Spinal cord (tissue), 10 donors: ENCODE measurements around the gene ANP32B. TPM values are rescaled to one million over a fixed set of nuclear protein-coding genes. Genes with fewer than 3 reads are reported as not detected.

Experiments
- DNase-seq, 6 donors: peaks; one replicate each; pipeline versions ENCODE4 v3.0.0 to v3.0.0-alpha.2; 2013 to 2015; ENCODE audit warnings: low spot score in 6 of 6, low read depth in 4 of 6
- H3K27ac ChIP-seq: one replicate; pipeline ENCODE4 v1.5.1; 2013; ENCODE audit warnings: low read depth, low read length, control low read depth
- H3K27me3 ChIP-seq: one replicate; pipeline ENCODE4 v1.6.1; 2013; ENCODE audit warnings: low read length; ENCODE audit not compliant: control insufficient read depth, insufficient read depth
- H3K36me3 ChIP-seq: one replicate; pipeline ENCODE4 v1.6.1; 2013; ENCODE audit warnings: low read length; ENCODE audit not compliant: control insufficient read depth, insufficient read depth
- H3K4me1 ChIP-seq: one replicate; pipeline ENCODE4 v1.6.1; 2013; ENCODE audit warnings: low read length; ENCODE audit not compliant: control insufficient read depth, insufficient read depth
- H3K4me3 ChIP-seq: one replicate; pipeline ENCODE4 v1.5.1; 2013; ENCODE audit warnings: low read depth, low read length, control low read depth
- H3K9me3 ChIP-seq: one replicate; pipeline ENCODE4 v1.6.1; 2013; ENCODE audit warnings: low read length; ENCODE audit not compliant: control insufficient read depth, insufficient read depth
- WGBS: methylation state at CpG from one replicate; pipeline ENCODE4 v1.1.5; 2013; ENCODE audit warnings: missing lambda C conversion rate; ENCODE audit not compliant: insufficient coverage; 5-methylcytosine and 5-hydroxymethylcytosine counted together
- polyA plus RNA-seq, 2 donors: library from polyadenylated mRNA; unstranded; fragments of 120-200 nt; gene quantifications; one replicate each; pipeline ENCODE4 v1.2.1, GENCODE V29; 2013; ENCODE audit not compliant: insufficient read length in 2 of 2
- total RNA-seq, 2 donors: library from RNA; depleted of rRNA in 1 of 2; stranded (reverse); fragments of 120-200 nt in 1 of 2; fragments of >200 nt in 1 of 2; gene quantifications; one replicate each; pipeline versions ENCODE4 v1.2.3 to v1.2.4, GENCODE V29; 2013 to 2014
- donor health status: healthy.

The ANP32B gene
- total and polyA plus RNA-seq, 4 donors, result 14.5 to 150 (median 82.1) TPM

DNA sequence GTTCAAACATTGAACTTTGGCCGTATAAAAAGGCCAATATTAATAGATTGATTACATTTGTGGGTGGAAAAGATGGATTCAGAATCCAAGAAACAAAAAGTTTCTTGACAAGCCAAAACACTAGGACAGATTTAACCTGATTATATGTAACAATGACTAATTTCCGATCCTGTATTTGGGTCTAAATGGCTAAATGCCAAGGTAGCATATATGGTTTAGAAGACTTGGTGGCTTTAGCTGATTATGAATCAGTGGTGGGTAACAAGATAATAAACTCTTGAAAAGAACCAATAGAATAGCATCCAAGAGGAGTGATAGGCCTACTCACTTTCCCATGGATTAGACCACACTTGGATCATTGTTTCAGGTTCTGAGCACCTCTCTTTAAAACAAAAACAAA lies 21.8 kb upstream of the ANP32B start:
- no peaks in the 10 kb centered on the region for H3K27me3 ChIP-seq
- no CpG with 5 or more reads among the region's 2 CpGs for WGBS
- H3K36me3 ChIP-seq, result no peaks in the 10 kb centered on the region
- no peak overlapping the region for H3K4me3 ChIP-seq
- H3K9me3 ChIP-seq, result no peaks in the 10 kb centered on the region
- no peak overlapping the region for H3K27ac ChIP-seq
- no peak for DNase-seq
- H3K4me1 ChIP-seq, result peaks cover 7% of the 10 kb centered on the region

DNA sequence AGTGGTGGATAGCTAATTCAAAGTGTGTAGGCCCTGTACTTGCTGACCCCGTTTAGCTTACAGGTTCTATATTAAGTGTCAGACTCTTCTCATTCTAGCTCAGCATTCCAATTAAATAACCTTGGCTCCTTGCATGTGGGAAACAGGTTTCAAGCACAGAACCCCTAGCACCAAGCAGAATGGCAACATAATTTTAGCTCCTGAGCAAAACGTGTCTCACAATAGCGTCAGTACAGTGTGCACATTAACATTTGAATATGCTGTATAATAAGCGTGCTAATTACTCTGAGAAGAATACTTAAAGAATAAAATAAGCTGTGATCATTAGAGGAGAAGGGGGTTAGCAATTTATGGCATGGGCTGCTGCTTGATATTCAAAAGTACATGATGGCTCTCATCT lies 21.0 kb upstream of the ANP32B start:
- H3K27ac ChIP-seq, result no peak overlapping the region
- H3K4me1 ChIP-seq, result peaks cover 7% of the 10 kb centered on the region
- DNase-seq, result peak in 2 of 6 donors; percentile 28 to 32
- WGBS, result 67% methylated on average over 1 of the region's 4 CpGs
- no peak overlapping the region for H3K4me3 ChIP-seq
- H3K9me3 ChIP-seq, result no peaks in the 10 kb centered on the region
- H3K27me3 ChIP-seq, result no peaks in the 10 kb centered on the region
- no peaks in the 10 kb centered on the region for H3K36me3 ChIP-seq

GRCh38 chr9:97962575-97962974 lies 20.6 kb upstream of the ANP32B start:
- 79% methylated on average over 3 of the region's 5 CpGs for WGBS

DNA sequence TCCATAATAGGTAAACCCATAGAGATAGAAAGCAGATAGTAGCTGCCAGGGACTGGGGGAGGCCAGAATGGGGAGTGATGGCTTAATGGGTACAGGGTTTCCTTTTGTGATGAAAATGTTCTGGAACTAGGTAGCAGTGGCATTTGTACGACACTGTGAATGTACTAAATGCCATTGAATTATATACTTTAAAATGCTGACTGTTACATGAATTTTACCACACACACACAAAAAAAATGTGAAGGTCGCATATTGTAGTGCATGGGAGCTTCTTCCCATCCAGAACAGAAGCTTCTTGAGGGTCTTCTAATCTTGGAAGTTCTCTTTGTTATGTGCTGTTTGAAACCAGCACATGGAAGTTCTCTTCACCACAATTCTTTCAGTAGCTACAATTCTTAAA lies 19.9 kb upstream of the ANP32B start:
- no peaks in the 10 kb centered on the region for H3K36me3 ChIP-seq
- no peak for DNase-seq
- no CpG with 5 or more reads among the region's 2 CpGs for WGBS
- H3K27me3 ChIP-seq, result no peaks in the 10 kb centered on the region
- H3K9me3 ChIP-seq, result no peaks in the 10 kb centered on the region
- H3K27ac ChIP-seq, result no peak overlapping the region
- H3K4me3 ChIP-seq, result no peak overlapping the region
- H3K4me1 ChIP-seq, result peaks cover 6% of the 10 kb centered on the region

More at GRCh38 chr9:97962575-97962974, 20.6 kb upstream of the ANP32B start:
- Histone ChIP-seq H3K4me1 (peaks cover 7% of the 10 kb centered on the region), H3K27me3 (no peaks in the 10 kb centered on the region), H3K4me3 (no peak overlapping the region), H3K36me3 (no peaks in the 10 kb centered on the region), H3K9me3 (no peaks in the 10 kb centered on the region), H3K27ac (no peak overlapping the region)
- no peak for DNase-seq

- no peaks in the 10 kb centered on the region for H3K36me3 ChIP-seq
- H3K4me3 ChIP-seq, result no peak overlapping the region
- DNase-seq, result no peak
- H3K27me3 ChIP-seq, result no peaks in the 10 kb centered on the region
- H3K27ac ChIP-seq, result no peak overlapping the region
- H3K9me3 ChIP-seq, result no peaks in the 10 kb centered on the region
- no peaks in the 10 kb centered on the region for H3K4me1 ChIP-seq
Observed at GRCh38 chr9:97964901-97965300, 18.2 kb upstream of the ANP32B start.

- Histone ChIP-seq H3K27ac (no peak overlapping the region), H3K9me3 (no peaks in the 10 kb centered on the region), H3K4me3 (no peak overlapping the region), H3K27me3 (no peaks in the 10 kb centered on the region), H3K4me1 (no peaks in the 10 kb centered on the region), H3K36me3 (no peaks in the 10 kb centered on the region)
- DNase-seq, result no peak
- WGBS, result 17% methylated on average over 1 of the region's 1 CpG
Observed at GRCh38 chr9:97966493-97966892, 16.6 kb upstream of the ANP32B start.

DNA sequence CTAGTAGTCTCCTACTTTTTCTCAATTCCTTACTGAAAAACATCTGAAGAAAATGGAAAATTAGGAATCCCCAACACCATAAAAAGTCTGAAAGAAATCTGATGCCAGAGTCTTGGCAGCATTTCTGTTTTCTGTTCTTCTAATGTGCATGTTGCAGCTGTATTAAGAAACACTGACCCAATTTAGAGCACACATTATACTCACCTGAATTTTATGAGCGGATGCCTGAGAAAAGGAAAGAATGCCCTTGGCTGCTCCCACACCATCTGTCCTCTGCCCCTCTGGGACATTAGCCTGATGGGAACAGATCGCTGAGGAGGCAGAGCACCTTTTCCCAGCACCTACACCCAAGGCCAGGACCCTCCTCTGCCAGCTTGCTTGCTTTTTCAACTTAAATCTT lies 14.1 kb upstream of the ANP32B start:
- no peaks in the 10 kb centered on the region for H3K27me3 ChIP-seq
- no peak for DNase-seq
- H3K4me1 ChIP-seq, result no peaks in the 10 kb centered on the region
- WGBS, result 83% methylated on average over 1 of the region's 2 CpGs
- H3K4me3 ChIP-seq, result no peak overlapping the region
- H3K27ac ChIP-seq, result no peak overlapping the region
- no peaks in the 10 kb centered on the region for H3K36me3 ChIP-seq
- H3K9me3 ChIP-seq, result no peaks in the 10 kb centered on the region

DNA sequence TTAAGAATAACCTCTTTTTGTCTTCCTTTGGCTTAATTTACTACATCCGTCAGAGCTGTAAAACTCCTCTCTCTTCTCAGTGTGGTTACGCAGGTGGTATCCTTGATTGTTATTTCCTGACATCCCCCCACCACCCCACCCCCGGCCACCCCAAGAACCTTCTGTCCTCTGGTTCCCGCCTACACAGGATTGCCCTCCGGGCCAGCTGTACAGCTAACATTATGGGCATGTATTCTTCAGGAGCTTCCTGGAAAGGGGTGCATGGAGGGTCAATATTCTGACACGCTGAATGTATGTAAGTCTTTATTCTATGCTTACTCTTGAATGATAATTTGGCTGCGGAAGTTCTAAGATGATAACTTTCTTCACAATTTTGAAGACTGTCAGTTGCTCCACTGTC lies 13.0 kb upstream of the ANP32B start:
- 60% methylated on average over 1 of the region's 7 CpGs for WGBS
- no peaks in the 10 kb centered on the region for H3K27me3 ChIP-seq

DNA sequence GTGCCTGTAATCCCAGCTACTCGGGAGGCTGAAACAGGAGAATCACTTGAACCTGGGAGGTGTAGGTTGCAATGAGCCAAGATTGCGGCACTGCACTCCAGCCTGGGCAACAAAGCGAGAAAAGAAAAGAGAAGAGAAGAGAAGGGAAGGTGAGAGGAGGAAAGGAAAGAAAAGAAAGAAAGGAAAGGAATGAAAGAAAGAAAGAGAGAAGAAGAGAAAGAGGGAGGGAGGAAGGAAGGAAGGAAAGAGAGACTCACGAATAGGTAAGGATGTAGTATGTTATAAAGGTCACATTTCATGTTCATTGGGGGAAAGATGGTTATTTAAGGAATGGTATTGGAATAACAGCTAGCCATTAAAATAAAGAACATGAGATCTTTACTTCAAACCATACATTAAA lies 10.4 kb upstream of the ANP32B start:
- WGBS, result 91% methylated on average over 4 of the region's 4 CpGs
- Histone ChIP-seq H3K9me3 (no peaks in the 10 kb centered on the region), H3K27me3 (no peaks in the 10 kb centered on the region), H3K27ac (no peak overlapping the region), H3K4me3 (no peak overlapping the region), H3K4me1 (no peaks in the 10 kb centered on the region), H3K36me3 (no peaks in the 10 kb centered on the region)
- no peak for DNase-seq

More for the DNA sequence above, 13.0 kb upstream of the ANP32B start:
- no peak for DNase-seq
- Histone ChIP-seq H3K9me3 (no peaks in the 10 kb centered on the region), H3K4me1 (no peaks in the 10 kb centered on the region), H3K27ac (no peak overlapping the region), H3K36me3 (no peaks in the 10 kb centered on the region), H3K4me3 (no peak overlapping the region)

- no peaks in the 10 kb centered on the region for H3K9me3 ChIP-seq
- no peak overlapping the region for H3K4me3 ChIP-seq
- H3K27me3 ChIP-seq, result no peaks in the 10 kb centered on the region
- H3K36me3 ChIP-seq, result no peaks in the 10 kb centered on the region
- whole genome bisulfite sequencing, result 70% methylated on average over 1 of the region's 1 CpG
- H3K27ac ChIP-seq, result no peak overlapping the region
- peaks cover 4% of the 10 kb centered on the region for H3K4me1 ChIP-seq
- DNase-seq, result no peak
Observed at GRCh38 chr9:97975376-97975775, 7.8 kb upstream of the ANP32B start.
